ENCODE results near the gene COX4I2.

DNA sequence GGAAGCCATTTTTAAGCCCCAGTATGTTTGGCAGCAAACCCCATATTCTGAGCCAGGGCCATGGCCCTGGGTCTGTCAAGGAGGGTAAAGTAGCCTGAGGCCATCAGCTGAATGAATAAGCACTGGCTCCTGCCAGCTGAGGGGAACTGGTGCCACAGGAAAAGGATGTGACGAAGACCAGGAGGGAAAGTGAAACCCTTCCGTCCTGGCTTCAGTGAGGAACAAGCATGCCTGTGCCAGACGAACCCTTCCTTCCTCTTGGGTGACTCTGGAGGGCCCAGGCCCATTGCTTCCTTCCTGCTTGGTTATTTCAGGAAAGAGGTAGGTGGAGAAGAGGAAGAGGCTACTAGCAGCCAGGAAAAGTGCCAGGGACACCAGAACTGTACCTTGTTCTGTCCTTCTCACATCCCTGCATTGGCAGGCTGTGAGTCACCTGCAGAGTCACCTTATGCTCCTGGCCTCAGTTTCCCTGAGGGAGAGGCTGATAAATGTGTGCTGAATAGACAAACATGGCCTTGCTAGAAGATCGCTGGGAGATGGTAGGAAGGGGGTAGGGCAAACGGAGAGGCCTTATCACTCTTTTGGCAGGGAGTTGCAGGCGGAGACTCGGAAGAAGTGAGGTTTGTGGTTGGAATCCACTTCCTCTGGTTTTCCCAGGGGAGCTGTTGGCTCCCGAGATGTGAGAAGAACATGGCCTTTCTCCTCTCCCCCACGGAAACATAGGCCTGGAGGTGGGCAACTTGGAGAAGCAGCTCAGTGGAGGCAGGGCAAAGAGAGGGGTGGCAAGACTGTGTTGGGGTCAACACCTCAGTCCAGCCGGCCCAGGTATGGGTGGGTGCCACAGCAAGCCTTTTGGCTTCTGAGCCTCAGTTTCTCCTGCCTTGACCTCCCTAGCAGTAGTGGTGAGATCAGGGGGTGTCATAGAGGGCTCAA, 37.4 kb downstream of the COX4I2 start:
- TF ChIP-seq, protein P1, sequence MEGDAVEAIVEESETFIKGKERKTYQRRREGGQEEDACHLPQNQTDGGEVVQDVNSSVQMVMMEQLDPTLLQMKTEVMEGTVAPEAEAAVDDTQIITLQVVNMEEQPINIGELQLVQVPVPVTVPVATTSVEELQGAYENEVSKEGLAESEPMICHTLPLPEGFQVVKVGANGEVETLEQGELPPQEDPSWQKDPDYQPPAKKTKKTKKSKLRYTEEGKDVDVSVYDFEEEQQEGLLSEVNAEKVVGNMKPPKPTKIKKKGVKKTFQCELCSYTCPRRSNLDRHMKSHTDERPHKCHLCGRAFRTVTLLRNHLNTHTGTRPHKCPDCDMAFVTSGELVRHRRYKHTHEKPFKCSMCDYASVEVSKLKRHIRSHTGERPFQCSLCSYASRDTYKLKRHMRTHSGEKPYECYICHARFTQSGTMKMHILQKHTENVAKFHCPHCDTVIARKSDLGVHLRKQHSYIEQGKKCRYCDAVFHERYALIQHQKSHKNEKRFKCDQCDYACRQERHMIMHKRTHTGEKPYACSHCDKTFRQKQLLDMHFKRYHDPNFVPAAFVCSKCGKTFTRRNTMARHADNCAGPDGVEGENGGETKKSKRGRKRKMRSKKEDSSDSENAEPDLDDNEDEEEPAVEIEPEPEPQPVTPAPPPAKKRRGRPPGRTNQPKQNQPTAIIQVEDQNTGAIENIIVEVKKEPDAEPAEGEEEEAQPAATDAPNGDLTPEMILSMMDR (IDR thresholded peaks at IDR 0.05; ENCODE audit: low read depth, low read length, poor library complexity, severe bottlenecking) = no peak
- no peak for TF ChIP-seq EZH2phosphoT487 (IDR thresholded peaks at IDR 0.05; ENCODE audit: borderline replicate concordance, low read length)
